Measurements from ENCODE around the gene TMEM41B. TPM values are rescaled to one million over a fixed set of nuclear protein-coding genes. Genes with fewer than 3 reads are reported as not detected.

The TMEM41B gene
- total RNA-seq (2022; extraction: Qiagen RNA extraction) = 18.6 to 24.4 TPM (median 20.7 TPM) in 5 replicates

DNA sequence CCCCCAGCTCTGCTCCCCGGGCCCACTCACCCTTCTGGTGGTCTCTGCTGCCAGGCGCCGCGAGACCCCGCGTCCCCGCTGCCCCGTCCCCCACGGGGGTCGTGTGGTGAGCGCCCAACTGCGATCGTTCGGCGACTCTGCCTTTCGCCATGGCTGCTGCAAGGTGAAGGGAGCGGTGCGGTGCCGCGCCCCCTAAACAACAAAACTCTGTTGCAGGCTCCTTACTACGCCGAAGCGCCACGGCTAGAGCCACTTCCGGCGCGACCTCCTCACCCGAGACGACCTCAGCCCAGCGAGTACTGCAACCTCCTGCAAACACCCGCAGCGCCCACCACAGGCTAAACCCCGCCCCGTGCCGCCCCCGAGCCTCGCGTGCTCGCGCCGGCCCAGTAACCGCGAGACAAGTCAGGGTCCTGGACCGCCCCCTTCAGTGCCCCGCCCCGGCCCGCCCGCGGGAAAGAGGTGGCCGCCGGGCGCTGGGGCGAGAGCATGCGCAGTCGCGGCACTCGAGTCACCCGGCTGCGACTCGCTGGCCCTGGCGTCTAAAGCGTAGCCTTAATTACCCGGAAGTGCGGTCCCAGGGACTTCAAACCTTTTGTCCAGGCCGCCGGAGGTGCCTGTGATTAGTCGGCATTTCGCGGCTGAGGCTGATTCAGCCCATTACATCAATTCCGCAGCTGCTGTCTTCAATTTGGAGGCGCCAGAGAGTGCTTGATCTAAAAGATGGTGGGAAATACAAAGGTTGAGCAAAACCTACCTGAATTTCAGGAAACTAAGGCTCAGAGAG lies at the start of gene TMEM41B:
TSS of gene TMEM41B (minus strand) at position 303 of the 787 bp plus-strand sequence. CDS start at position 151, 152 bp downstream.

GRCh38 chr11:9265211-9266131 lies 48.9 kb downstream of the TMEM41B start, which contains the start of gene DENND5A:
Gene DENND5A, minus strand, starts transcription at chr11:9265350. Its CDS starts 281 bp downstream, at chr11:9265069.

Other genes starting within 250 kb of the TMEM41B start
- 0.35 to 0.76 TPM (median 0.42 TPM) in 5 replicates for gene SCUBE2, start 223.0 kb downstream of the TMEM41B start, total RNA-seq (2022; extraction: Qiagen RNA extraction)
- gene DENND5A, start 49.2 kb downstream of the TMEM41B start, total RNA-seq (2022; extraction: Qiagen RNA extraction) = 34.9 to 58.1 TPM (median 42.8 TPM) in 5 replicates
- gene IPO7, start 70.1 kb upstream of the TMEM41B start, total RNA-seq (2022; extraction: Qiagen RNA extraction) = 81.2 to 101 TPM (median 94.2 TPM) in 5 replicates
- gene ZNF143, start 146.4 kb upstream of the TMEM41B start, total RNA-seq (2022; extraction: Qiagen RNA extraction) = 8.7 to 12.5 TPM (median 10.4 TPM) in 5 replicates